Activated T-cell treated with anti-CD3 and anti-CD28 coated beads, Interleukin-2, amount 50 U/mL, for 1 hour (primary cell): ENCODE measurements around the gene TBCCD1.
"Not testable (repeated sequence)": the region's sequence is repeated elsewhere in the genome, so short reads cannot be mapped to it uniquely, and the experiment has no call there.

Source experiments
- DNase-seq: peaks from one replicate; pipeline ENCODE4 v3.0.0-alpha.2; 2020

Gene TBCCD1

GRCh38 chr3:186594591-186595113 lies 27.5 kb upstream of the TBCCD1 start:
- DNase-seq = no peak

GRCh38 chr3:186593862-186594261 lies 26.7 kb upstream of the TBCCD1 start:
- DNase-seq = no peak

DNA sequence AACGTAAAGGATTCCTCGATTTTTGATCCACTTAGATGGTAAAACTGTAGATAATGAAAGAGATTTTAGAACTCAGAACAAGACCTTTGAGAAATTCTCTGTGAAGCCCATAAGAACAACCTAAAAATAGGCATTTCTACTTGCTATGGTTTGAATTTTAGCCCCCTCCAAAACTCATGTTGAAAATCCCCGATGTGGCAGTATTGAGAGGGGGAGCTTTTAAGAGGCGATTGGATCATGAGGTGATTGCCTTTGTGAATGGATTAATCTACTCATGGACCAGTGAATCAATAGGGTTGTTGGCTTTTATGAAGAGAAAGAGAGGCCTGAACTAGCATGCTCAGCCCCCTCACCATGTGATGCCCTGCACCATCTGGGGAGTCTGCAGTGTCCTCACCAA lies 25.5 kb upstream of the TBCCD1 start:
- no peak for DNase-seq

DNA sequence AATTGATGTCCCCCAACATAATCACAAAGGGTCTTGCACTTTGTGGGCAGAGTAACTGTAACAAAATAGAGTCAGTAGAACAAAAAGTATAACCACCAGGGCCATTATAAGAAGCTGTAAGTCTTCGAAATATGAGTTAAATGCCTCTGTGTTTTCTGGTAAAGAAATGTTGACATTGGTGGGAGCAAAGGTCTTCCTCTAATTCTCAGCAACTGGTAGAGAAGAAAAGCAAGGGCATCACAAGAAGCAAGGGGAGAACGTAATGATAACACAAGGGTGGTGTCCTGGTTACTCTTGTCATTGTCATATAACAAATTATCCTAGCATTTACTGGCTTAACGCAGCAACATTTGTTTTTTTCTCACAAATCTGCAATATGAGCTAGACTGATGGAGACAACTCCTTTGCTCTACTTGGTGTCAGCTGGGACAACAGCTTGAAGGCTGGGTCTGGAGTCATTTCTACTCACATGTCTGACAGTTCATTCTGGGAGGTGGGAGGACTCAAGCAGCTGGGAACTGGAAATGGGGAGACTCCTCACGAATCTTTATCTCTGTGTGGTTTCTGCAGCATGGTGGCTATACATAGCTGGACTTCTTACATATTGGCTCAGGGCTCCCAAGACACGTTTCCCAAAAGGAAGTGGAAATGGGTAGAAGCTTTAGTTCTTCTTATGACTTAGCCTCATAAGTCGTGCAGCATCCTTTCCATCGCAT lies 23.6 kb upstream of the TBCCD1 start:
- no peak for DNase-seq

- no peak for DNase-seq
Observed at GRCh38 chr3:186589856-186590579, 22.9 kb upstream of the TBCCD1 start.

- no peak for DNase-seq
Observed at GRCh38 chr3:186589121-186589520, 22.0 kb upstream of the TBCCD1 start.

DNA sequence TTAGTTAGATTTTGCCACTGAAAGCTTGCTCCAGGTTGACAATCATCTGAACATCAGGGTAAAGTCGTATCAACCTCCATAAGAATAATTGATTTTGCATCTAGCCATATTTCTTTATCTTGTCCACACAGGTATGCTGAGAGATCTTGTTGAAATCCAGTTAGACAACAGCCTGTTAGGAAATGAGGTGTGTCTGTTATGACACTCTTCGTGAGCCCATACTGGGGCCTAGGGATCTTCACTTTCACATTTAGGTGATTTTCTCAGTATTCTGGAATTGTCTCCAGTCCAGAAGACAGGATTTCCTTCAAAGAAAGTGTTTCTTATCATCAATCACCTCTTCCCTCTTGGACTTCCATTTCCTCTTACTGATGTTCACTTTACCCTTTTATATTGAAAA lies 21.5 kb upstream of the TBCCD1 start:
- no peak for DNase-seq

DNA sequence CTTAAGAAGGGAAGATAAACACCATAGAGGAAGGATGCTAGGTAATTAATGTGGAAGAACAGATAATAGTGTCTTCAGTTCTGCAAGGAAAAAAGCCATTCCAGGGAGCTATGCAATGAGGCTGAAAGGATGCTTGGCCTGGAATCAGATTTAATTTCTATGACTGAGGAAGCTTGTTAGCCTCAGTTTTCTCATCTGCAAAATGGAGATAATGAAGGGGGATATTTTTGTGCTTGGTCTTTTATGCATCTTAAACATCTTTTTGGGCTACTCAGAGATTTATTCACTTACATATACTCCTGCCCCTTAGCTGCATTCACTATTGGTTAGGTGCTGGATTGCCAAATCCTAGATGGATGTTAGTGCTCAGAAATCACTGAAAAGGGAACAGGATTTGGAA lies 20.0 kb upstream of the TBCCD1 start:
- no peak for DNase-seq

- DNase-seq = not testable (repeated sequence)
Observed at GRCh38 chr3:186586245-186586644, 19.1 kb upstream of the TBCCD1 start.

DNA sequence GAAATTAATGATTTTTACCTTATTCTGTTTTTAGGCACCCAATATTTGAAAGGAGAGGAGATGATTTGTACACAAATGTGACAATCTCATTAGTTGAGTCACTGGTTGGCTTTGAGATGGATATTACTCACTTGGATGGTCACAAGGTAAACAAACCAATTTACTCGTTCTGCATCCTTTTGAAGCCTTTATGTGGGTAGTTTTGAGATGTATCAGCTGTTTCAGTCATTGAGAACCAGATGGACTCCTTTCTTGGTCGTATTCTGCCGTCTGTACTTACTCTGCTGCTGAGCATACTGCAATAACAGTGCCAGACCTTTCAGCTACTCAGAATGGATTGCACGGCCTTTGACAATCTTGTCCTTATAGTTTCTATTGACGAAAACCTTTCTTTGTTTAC lies 16.7 kb upstream of the TBCCD1 start:
- DNase-seq = no peak

DNA sequence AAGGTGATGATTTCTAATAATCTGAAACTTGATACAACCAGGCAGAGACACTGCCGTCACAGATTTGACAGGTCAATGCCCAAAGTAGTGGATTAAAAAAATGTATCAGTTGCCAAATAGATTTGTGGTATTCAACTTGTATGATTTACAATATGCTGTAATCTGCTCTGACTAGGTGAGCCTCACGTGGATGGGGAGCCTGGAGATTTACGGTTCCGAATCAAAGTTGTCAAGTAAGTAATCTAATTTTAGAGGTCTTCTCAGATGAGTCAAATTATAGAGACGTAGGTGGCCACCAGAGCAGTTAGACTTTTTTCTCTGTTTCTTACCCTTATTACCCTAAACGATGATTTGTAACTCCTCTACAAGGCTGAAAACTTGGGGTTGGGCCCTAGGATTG lies 15.4 kb upstream of the TBCCD1 start:
- no peak for DNase-seq

DNA sequence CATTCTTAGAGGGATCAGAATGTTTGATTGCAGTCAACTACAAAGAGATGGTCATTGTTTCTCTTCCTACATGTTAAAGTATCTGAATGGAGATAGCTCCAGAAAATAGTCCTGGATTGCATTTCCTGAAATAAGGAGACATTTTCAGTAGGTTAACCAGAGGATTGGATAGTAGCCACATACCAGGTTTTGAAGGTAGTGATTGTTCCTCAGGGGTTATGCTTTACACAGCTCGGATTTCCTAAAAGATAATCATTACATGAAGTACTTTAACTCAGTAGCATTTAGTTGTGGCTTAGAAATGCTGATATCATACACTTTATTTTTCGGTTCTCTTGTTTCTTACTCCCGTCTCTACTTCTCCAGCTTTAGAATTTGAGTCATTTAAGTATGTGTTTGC lies 13.6 kb upstream of the TBCCD1 start:
- no peak for DNase-seq

DNA sequence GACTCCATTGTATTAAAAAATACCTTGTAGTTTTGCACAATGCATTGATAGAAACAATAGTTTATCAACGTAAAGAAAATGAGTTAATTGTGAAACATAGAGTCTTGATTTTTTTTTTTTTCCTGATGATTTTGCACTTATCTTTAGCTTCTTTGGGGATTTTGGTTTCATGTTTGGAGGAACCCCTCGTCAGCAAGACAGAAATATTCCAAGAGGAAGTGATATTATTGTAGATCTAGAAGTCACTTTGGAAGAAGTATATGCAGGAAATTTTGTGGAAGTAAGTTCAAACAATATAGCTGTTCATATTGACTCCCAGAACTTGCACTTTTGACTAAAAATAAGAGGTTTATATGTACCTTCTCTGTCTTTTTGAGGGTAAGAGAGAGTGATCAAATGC lies 10.4 kb upstream of the TBCCD1 start:
- DNase-seq = no peak

DNA sequence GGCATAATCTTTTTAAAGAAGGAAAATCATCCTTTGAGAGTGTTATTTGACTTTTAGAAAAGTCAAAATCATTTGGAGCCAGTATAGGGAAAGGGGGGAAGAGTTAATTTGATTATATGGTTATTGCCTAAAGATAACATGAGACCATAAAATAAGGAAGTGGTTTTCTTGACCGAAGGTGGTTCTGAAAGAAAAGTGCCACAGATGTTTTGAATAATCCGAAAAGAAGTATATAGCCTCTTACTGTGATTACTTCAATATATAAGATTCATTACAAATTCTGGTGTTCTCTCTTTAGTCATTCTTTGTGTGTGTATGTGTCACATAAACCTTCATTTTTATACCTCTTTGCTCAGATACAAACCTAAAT lies 4.5 kb upstream of the TBCCD1 start:
- DNase-seq = no peak

GRCh38 chr3:186570941-186571643 lies 4.0 kb upstream of the TBCCD1 start:
- DNase-seq = no peak

GRCh38 chr3:186570096-186570940 lies 3.2 kb upstream of the TBCCD1 start, which contains the start of gene DNAJB11:
Gene DNAJB11 (plus strand): TSS chr3:186570720. CDS start chr3:186570898, 178 bp downstream.
- DNase-seq = peak; percentile 93

- no peak for DNase-seq
Observed at GRCh38 chr3:186569779-186570095, 2.6 kb upstream of the TBCCD1 start.

- not testable (repeated sequence) for DNase-seq
Observed at GRCh38 chr3:186569361-186569760, 2.2 kb upstream of the TBCCD1 start.

DNA sequence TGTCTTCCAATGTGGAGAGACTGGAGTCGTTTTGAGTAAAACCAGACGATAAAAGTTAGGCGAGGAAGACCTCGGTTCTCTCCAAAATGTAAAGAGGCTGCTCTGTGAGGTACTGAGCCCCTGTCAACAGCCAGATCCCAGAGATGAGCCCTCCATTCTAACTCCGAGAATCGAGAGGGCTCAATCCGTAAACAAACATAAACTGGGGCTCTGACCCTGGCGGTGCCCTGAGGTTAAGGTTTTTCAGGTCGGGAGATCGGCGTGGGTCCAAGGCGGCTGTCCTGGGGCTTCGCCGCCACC lies 417 bp downstream of the TBCCD1 start:
- DNase-seq = no peak

GRCh38 chr3:186564586-186564985 lies 2.6 kb downstream of the TBCCD1 start:
- no peak for DNase-seq

DNA sequence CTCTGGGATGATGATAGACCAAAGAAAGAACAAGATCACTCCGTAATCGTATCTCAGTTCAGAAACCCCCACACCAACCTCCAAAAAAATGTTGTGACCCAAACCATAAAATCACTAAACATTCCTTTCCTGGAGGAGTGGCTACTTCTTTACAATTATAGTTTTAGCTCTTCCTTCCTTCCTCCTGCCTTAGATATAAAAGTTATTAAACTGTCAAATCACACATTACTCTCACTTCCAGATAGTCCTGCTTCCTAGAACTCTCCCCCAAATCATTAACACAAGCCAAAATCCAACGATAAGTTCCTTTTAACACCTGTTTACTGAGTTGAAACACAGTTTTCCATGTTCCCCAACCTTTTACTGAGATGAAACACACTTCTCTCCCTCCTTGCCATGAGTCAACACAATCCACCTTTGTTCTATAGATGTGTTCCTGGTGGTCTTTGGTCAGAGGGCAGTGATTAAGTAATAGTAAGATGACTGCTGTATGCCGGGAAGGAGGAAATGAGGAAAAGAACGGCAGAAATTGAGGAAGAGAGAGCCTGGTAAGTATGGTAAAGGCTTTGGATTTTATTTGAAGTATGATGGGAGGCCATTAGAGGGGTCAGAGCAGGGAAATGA lies 14.6 kb downstream of the TBCCD1 start:
- DNase-seq = no peak

DNA sequence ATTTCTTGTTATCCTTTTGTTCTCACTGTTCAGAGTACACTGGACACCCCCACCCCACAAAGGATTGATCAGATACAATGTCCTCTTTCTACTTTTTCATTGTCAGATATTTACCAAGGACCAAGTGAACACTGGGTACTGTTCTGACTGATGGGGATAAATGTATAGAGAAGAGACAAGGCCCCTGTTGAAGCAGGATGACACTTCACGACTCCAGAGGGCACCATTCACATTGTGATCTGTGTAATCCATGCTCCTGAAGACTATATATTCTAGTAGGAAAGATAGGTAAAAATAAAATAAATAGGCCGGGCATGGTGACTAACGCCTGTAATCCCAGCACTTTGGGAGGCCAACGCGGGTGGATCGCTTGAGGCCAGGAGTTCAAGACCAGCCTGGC lies 15.8 kb downstream of the TBCCD1 start:
- no peak for DNase-seq

DNA sequence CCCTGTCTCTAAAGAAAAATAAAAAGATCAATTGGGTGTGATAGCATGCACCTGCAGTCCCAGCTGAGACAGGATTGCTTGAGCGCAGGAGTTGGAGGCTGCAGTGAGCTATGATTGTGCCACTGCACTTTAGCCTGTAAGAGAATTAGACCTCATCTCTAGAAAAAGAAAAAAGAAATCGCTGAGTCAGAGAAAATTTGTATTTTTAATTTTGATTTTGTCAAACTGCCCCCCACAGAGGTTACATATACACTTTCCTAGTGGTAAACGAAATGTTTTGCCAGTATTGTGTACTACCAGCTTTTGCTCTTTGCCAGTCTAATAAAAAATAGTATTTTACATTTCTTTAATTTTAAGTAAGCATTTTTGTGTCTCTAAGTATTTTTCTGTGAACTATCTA lies 17.6 kb downstream of the TBCCD1 start:
- DNase-seq = no peak
